Activated CD4-positive, alpha-beta T cell treated with anti-CD3 and anti-CD28 coated beads, Interleukin-2, amount 50 U/mL, for 4 hours (primary cell): ENCODE data around the gene KANK2.
A peak's percentile ranks its signal among the peaks of the same experiment; 100 is the strongest.

Experiments used
- DNase-seq, 2 experiments: peaks; one replicate each; pipeline ENCODE4 v3.0.0-alpha.2; 2020

Gene KANK2

GRCh38 chr19:11197291-11198174 is at the start of gene KANK2:
KANK2 (minus strand) TSS chr19:11197545; CDS start chr19:11194511, 3,034 bp downstream.
- DNase-seq = peak; percentile 52 to 53

GRCh38 chr19:11246941-11247340 is 49.6 kb upstream of the KANK2 start:
- no peak for DNase-seq

DNA sequence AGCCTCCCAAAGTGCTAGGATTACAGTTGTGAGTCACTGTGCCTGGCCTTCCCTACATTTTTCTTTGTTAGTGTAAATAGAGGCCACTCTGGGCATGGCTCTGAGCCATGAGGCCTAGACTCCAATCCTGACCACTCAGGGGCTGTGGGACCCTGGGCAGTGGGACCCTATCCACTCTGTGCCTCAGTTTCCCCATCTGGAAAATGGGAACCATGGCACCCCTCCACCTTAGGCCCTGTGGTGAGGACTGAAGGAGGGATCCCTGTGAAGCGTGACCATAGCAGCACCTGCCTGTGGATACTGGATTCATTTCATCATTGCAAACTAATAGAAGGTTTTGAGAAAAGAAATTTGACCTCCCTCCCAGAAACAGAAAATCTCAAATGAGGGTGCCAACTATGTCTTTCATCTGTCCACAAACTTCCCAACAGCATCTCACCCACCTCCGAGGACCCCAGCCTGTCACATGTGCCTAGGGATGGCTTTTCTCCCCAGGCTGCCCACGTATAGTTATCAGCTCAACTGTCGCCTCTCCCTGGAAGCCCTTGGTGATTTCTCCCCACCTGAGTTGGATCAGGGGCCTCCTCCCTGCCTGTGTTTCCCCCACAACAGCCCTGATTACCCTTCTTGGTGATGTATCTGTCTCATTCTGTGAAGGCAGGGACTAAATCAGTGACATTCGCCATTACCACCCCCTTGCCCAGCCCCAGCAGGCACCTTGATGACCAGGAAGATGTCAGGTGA is 47.7 kb upstream of the KANK2 start:
- DNase-seq = no peak

DNA sequence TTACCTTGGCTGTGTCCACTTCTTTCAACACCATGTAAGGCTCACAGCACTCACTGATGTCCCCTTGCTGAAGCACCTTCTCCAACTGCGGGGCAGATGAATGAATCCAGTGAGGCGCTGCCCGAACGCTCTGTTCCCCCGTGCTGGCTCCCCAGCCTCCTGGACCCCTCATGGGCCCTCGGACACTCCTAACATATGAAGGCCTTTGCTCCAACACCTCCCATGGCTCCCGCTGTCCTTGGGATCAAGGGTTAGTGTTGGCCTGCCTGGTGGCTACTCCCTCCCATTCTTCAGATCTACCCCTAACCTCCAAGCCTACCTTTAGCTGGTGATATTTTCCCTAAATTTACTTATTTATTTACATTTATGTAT is 46.4 kb upstream of the KANK2 start:
- DNase-seq = no peak

DNA sequence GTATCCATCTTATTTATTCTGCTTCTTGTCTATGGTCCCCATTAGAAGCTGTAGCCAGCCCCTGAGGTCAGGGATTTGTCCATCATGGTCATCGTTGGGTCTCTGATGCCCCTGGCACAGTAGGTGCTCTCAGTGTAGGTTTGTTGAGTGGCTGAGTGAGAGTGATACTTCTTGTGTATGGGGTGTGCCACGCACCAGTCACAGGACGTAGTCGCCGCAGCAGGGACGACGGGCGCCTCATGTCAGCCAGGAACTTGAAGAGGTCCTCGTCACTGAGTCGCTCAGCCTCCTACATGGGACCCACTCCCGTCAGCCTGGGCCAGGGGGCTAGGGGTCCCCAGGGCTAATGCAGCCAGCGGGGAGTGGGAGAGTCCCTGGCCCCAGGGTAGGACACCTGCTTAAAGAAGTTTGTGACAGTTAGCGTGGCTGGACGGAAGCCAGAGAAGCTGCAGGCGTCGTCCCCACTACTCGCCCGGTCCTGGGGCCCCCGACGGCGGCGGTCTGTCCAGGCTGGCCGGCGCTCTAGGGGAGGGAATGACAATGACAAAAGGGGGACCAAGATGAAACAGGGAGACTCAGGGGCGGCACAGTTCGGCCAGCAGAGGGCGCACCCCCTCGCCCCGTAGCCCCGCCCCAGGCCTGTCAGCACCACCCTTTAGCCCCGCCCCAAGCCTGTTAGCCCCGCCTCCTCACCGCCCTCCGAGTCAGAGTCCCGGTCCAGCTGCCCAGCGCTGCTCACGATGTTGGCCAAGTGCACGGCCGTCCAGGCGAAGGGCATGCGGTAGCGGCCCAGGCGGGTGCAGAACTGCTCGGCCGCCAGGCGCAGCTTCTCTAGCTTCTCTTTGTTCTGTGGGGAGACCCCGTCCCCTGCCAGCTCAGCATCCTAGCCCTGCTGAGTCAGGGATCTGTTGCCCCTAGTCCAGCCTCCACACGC is 45.8 kb upstream of the KANK2 start:
- DNase-seq = peak; percentile 79 to 80

- DNase-seq = no peak
Measured at GRCh38 chr19:11242025-11242424, 44.7 kb upstream of the KANK2 start.

DNA sequence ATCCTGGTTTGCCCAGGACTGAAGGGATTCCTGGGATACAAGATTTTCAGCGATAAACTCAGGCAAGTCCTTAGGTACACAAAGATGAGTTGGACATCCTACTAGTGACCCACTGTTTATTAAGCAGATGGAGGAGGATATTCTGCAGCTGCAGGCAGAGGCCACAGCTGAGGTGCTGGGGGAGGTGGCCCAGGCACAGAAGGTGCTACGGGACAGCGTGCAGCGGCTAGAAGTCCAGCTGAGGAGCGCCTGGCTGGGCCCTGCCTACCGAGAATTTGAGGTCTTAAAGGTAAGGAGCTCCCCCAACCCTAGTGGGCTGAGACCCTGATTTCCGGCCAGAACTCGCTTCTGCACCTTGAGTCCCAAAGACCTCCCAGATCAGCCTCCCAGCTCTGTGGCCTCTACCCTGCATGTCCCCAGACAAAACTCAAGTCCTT is 42.7 kb upstream of the KANK2 start:
- no peak for DNase-seq

DNA sequence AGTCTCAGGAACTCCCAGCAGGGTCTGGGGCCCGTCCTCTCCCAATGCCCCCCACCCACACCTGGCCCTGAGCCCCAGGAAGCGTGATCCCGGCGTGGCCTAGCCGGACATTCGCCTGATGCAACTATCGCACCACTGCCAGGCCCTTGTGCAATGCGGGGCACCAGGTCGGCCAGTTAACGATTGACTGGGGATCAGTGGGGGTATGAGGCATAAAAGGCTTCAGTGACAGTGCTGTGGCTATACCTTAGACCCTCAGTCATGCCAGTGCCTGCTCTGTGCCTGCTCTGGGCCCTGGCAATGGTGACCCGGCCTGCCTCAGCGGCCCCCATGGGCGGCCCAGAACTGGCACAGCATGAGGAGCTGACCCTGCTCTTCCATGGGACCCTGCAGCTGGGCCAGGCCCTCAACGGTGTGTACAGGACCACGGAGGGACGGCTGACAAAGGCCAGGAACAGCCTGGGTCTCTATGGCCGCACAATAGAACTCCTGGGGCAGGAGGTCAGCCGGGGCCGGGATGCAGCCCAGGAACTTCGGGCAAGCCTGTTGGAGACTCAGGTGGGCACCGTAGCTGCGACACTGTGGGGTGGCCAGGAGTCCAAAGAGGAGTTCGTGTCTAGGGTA is 42.1 kb upstream of the KANK2 start, which contains the start of gene ANGPTL8:
ANGPTL8 (plus strand) TSS at position 243 of the 624 bp plus-strand sequence; CDS start at position 262, 19 bp downstream.
- DNase-seq = no peak

DNA sequence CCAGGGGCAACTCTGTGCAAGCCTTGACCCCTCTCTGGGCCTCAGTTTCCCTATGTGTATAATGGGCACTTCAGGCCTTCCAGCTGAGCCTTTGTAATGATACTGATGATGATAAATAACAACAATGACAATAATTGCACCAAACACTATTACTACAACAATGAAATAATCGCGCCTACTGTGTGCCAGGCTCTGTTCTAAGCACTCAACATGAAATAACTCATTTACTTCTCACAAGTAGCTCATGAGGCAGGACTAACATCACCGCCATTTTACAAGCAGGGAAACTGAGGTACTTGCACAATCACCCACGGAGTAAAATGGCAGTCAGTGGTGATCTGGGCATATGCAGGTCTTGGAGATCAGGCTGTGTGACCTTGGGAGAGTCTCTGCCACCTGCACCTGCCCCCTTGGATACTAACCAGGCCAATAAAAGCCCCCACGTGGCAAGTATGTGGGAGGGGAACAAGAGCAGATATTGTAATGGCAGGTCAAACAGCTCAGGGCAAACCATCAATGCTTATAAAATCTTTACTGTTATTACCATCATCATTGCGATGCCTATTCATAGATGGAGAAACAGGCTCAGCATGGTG is 41.5 kb upstream of the KANK2 start:
- no peak for DNase-seq

DNA sequence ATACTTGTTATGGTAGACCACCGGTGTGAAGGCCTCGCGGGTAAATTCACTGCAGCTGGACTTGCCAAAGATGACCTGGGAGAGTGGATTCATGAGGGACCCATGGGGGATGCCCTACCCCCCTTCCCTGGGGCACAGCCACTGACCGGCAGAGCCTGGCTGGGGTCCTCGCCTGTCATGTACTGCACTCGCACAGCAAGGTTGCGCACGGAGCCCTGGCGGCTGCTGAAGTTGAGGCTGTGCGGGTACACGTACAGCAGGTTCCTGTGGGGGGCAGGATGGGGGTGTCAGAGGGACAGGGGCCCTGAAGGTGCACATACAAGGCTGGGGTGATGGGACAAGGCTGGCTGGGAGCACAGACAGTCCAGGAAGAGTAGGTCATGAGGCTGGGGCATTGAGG is 40.7 kb upstream of the KANK2 start:
- no peak for DNase-seq

GRCh38 chr19:11237321-11237720 is 40.0 kb upstream of the KANK2 start:
- no peak for DNase-seq

DNA sequence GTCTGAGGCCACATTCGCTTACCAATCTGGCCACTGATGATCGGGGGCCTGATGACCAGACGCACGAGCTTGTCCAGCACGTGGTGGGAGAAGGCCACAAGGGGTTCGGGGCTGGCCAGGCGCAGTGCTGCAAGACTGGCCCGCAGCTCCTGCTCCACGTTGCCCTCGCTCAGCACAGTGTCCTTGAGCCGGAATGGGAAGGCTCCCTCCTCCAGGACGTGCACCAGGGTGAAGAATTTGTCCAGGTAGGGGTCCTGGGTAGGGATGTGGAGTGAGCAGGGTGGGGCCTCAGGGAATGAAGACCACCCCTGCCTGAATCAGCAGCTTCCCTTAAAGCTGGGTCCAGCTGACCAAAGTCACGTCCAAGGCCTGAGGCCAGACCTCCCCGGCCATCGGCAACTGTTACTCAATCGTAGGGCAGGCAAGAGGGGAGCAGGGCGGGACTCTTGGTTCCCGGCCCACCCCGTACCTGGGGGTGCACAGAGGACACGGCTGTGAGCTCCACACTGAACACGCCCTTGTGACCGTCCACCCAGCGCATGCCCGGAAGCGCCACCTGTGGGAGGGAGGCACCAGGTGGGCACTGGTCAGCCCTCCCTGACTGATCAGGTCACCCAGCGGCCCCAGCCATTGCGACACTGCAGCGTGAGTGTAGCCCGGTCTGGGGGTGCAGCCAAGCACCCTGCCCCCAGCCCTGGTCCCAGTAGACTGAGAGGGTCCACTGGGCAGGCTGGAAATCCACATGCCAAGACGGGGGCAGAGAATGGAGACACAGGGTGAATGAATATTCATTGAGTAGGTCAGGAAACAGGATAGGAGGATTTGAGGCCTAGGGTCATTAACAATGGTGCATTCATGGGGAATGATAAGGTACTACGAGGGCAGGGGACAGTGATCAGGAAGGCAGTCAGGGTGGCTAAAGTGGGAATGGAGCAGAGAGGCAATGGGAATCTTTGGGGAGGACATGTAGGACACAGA is 39.3 kb upstream of the KANK2 start:
- no peak for DNase-seq

DNA sequence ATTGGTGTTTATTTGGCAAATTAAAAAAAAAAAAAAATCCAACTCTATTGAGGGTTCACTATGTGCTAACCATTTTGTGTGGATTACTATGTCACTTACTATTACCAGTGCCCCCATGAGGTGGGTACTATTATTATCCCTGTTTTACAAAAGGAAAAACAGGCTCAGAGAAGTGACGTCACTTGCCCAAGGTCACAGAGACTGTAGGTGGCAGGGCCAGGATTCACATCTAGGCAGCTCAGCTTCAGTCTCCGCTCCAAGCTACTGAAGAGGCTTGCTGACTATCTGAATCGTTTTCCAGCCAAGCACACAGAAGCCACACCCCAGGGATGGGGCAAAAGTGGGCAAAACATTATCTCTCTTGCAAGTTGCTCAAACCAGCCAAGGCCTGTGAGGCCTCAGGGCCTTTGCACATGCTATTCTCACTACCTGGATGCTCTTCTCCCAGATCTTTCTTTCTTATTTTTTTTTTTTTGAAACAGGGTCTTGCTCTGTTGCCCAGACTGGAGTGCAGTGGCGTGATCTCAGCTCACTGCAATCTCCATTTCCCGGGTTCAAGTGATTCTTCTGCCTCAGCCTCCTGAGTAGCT is 37.2 kb upstream of the KANK2 start:
- no peak for DNase-seq

DNA sequence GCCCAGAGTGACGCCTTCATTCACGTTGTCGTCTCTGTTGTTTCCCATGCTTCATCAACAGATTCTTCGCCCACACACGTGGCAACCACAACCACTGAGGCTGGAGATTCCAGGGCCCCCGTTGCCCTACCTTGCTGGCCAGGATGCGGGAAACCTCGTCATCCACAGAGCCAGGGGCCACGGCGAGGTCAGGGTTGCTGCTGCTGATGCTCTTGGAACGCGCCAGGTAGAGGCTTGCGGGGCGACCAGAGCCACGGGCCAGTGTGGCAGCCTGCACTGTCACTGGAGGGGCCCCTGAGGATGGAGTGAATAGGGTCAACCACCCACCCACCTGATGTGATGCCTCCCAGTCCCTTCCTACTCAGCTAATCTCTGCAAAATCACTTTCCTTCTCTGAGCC is 35.7 kb upstream of the KANK2 start:
- no peak for DNase-seq

DNA sequence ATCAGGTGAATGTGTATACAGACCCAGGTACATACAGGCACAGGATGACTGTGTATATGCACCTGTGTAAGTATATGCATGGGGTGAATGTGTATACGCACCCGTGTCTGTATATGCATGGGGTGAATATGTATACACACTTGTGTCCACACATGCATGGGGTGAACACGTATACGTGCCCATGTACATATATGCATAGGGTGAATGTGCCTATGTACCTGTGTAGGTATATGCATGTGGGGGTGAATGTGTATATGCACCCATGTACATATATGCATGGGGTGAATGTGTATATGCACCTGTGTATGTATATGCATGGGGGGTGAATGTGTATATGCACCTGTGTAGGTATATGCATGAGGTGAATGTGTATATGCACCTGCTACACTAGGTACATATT is 35.2 kb upstream of the KANK2 start:
- DNase-seq = no peak

GRCh38 chr19:11230621-11231386 is 33.5 kb upstream of the KANK2 start:
- no peak for DNase-seq

GRCh38 chr19:11227195-11227886 is 30.0 kb upstream of the KANK2 start:
- no peak for DNase-seq

- no peak for DNase-seq
Measured at GRCh38 chr19:11226716-11227166, 29.4 kb upstream of the KANK2 start.

- no peak for DNase-seq
Measured at GRCh38 chr19:11225815-11226214, 28.5 kb upstream of the KANK2 start.
